ENCODE measurements around the gene ICE2. TPM values are rescaled to one million over a fixed set of nuclear protein-coding genes. Genes with fewer than 3 reads are reported as not detected.

The ICE2 gene
- total RNA-seq, 1 experiment from 2014 or later = 76.5 TPM

- H3K9me3 ChIP-seq (ENCODE audit: low read depth, low read length, poor library complexity, severe bottlenecking) = no peaks in the 10 kb centered on the region
- intact Hi-C loops (cut with micrococcal nuclease; ENCODE audit: unreplicated experiment) = no loop called here
- ChIA-PET CTCF (no interaction called here), POLR2A (ENCODE audit: low non-redundant PET) (interaction anchor here (0.6 to 1.0 kb wide), 2 partner anchors 18 to 105 kb away, joined by 3 to 5 read pairs; no protein-coding TSS in a partner anchor)
- H3K4me3 ChIP-seq (ENCODE audit: low read depth, low read length, poor library complexity, severe bottlenecking) = no peak overlapping the region
- BruUV-seq (replicated peaks) = no TSS peak
- peaks cover 40% of the 10 kb centered on the region for H3K36me3 ChIP-seq (ENCODE audit: insufficient read depth, low read length, poor library complexity, severe bottlenecking)
- no peak for DNase-seq (ENCODE audit: low spot score)
- peak overlapping the region; percentile 73 for H3K27ac ChIP-seq (ENCODE audit: low read depth, low read length, poor library complexity, severe bottlenecking)
- H3K27me3 ChIP-seq (replicated peaks; ENCODE audit: insufficient read depth, low read depth, low read length, poor library complexity) = no peaks in the 10 kb centered on the region
- TF ChIP-seq EZH2 (IDR thresholded peaks at IDR 0.05; ENCODE audit: borderline replicate concordance, low read depth, low read length, poor library complexity, severe bottlenecking) = no peak
- no peak for TF ChIP-seq CTCF (conservative IDR thresholded peaks at IDR 0.05; ENCODE audit: low read depth, low read length)
- peaks cover 81% of the 10 kb centered on the region for H3K4me1 ChIP-seq (ENCODE audit: insufficient read depth, low read length, poor library complexity, severe bottlenecking)
Observed at GRCh38 chr15:60375306-60375705, 103.6 kb downstream of the ICE2 start.

- peak; percentile 90 for DNase-seq (ENCODE audit: low spot score)
- no TSS peak for BruUV-seq (replicated peaks)
- CTCF ChIA-PET = no interaction called here
- Histone ChIP-seq H3K9me3 (ENCODE audit: low read depth, low read length, poor library complexity, severe bottlenecking) (no peaks in the 10 kb centered on the region), H3K4me1 (ENCODE audit: insufficient read depth, low read length, poor library complexity, severe bottlenecking) (peaks cover 81% of the 10 kb centered on the region), H3K36me3 (ENCODE audit: insufficient read depth, low read length, poor library complexity, severe bottlenecking) (peaks cover 46% of the 10 kb centered on the region), H3K27ac (ENCODE audit: low read depth, low read length, poor library complexity, severe bottlenecking) (peak overlapping the region; percentile 73), H3K27me3 (replicated peaks; ENCODE audit: insufficient read depth, low read depth, low read length, poor library complexity) (no peaks in the 10 kb centered on the region), H3K4me3 (ENCODE audit: low read depth, low read length, poor library complexity, severe bottlenecking) (no peak overlapping the region)
- intact Hi-C loops (cut with micrococcal nuclease; ENCODE audit: unreplicated experiment) = no loop called here
- POLR2A ChIA-PET (ENCODE audit: low non-redundant PET) = interaction anchor here (1.0 kb wide), 1 partner anchor 18 kb away, joined by 3 read pairs; no protein-coding TSS in a partner anchor
- no peak for TF ChIP-seq CTCF (conservative IDR thresholded peaks at IDR 0.05; ENCODE audit: low read depth, low read length)
- TF ChIP-seq EZH2 (IDR thresholded peaks at IDR 0.05; ENCODE audit: borderline replicate concordance, low read depth, low read length, poor library complexity, severe bottlenecking) = no peak
Observed at GRCh38 chr15:60374628-60375081, 104.3 kb downstream of the ICE2 start.

GRCh38 chr15:60374209-60374608 is 104.7 kb downstream of the ICE2 start:
- ChIA-PET CTCF (no interaction called here), POLR2A (ENCODE audit: low non-redundant PET) (interaction anchor here (1.0 kb wide), 1 partner anchor 19 kb away, joined by 3 read pairs; no protein-coding TSS in a partner anchor)
- Histone ChIP-seq H3K9me3 (ENCODE audit: low read depth, low read length, poor library complexity, severe bottlenecking) (no peaks in the 10 kb centered on the region), H3K4me1 (ENCODE audit: insufficient read depth, low read length, poor library complexity, severe bottlenecking) (peaks cover 81% of the 10 kb centered on the region), H3K27ac (ENCODE audit: low read depth, low read length, poor library complexity, severe bottlenecking) (peak overlapping the region; percentile 73), H3K27me3 (replicated peaks; ENCODE audit: insufficient read depth, low read depth, low read length, poor library complexity) (no peaks in the 10 kb centered on the region), H3K4me3 (ENCODE audit: low read depth, low read length, poor library complexity, severe bottlenecking) (no peak overlapping the region), H3K36me3 (ENCODE audit: insufficient read depth, low read length, poor library complexity, severe bottlenecking) (peaks cover 48% of the 10 kb centered on the region)
- intact Hi-C loops (cut with micrococcal nuclease; ENCODE audit: unreplicated experiment) = no loop called here
- no peak for TF ChIP-seq CTCF (conservative IDR thresholded peaks at IDR 0.05; ENCODE audit: low read depth, low read length)
- DNase-seq (ENCODE audit: low spot score) = no peak
- BruUV-seq (replicated peaks) = TSS peak; percentile 40
